Breast epithelium (tissue), 3 donors: ENCODE data around the gene RHOBTB1.

ENCODE experiments used
- CTCF ChIP-seq, 3 donors: fragments of 450-650 bp; IDR thresholded peaks; one replicate each; pipeline ENCODE4 v1.5.1; 2016 to 2017; ENCODE audit warnings: antibody characterized with exemption in 3 of 3, mild to moderate bottlenecking in 3 of 3, moderate library complexity in 3 of 3
- POLR2A ChIP-seq: fragments of 450-650 bp; IDR thresholded peaks from one replicate; pipeline ENCODE4 v1.6.1; 2016; ENCODE audit warnings: antibody characterized with exemption, mild to moderate bottlenecking, moderate library complexity
- POLR2AphosphoS5 ChIP-seq, 3 donors: sonication (generic); formaldehyde crosslinking; IDR thresholded peaks; one replicate each; pipeline ENCODE4 v1.6.1; 2017; ENCODE audit warnings: antibody characterized with exemption in 3 of 3

GRCh38 chr10:60963441-60964256 lies 19.7 kb upstream of the RHOBTB1 start:
- TF ChIP-seq POLR2A (no peak), CTCF (IDR thresholded peaks at IDR 0.05) (no peak), POLR2AphosphoS5 (IDR thresholded peaks at IDR 0.05) (no peak)
